ENCODE measurements around the gene CYB561D2.

DNA sequence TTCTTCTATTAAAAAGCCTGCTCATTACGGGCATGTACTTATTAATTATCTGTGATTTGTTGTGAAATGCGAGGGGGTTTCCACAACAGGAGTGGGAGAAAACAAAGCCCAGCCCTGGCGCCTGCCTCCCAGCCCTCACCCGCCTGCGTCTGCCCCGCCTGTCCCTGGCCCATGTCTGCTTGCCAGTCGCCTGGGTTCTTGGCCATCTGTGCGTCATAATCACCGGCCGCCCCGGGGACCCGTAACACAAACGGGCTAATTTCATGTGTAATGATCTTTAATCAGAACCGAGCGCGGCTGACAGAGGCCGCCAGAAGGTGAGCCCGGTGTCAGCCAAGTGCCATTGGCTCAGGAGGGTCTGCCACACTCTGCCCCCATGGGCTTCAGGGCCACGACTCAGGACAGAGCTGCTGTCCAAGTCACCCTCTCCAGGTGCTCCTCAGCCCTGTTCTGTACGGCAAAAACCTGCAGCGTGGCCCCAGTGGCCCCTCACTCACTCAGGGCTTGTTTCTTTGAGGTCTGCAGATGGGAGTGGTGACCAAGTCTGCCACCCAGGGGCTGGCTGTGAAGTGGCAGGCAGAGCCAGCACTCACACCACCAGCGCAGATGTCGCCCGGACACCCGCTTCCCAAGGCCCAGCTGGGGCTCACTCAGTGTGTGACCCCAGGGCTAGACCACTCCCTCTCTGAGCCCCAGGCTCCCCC lies 37.5 kb downstream of the CYB561D2 start:
- TF ChIP-seq, protein P1, sequence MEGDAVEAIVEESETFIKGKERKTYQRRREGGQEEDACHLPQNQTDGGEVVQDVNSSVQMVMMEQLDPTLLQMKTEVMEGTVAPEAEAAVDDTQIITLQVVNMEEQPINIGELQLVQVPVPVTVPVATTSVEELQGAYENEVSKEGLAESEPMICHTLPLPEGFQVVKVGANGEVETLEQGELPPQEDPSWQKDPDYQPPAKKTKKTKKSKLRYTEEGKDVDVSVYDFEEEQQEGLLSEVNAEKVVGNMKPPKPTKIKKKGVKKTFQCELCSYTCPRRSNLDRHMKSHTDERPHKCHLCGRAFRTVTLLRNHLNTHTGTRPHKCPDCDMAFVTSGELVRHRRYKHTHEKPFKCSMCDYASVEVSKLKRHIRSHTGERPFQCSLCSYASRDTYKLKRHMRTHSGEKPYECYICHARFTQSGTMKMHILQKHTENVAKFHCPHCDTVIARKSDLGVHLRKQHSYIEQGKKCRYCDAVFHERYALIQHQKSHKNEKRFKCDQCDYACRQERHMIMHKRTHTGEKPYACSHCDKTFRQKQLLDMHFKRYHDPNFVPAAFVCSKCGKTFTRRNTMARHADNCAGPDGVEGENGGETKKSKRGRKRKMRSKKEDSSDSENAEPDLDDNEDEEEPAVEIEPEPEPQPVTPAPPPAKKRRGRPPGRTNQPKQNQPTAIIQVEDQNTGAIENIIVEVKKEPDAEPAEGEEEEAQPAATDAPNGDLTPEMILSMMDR (IDR thresholded peaks at IDR 0.05), result no peak
- TF ChIP-seq EP300 (IDR thresholded peaks at IDR 0.05) (no peak), POLR2A (IDR thresholded peaks at IDR 0.05) (no peak), POLR2AphosphoS5 (IDR thresholded peaks at IDR 0.05) (no peak)

Data from upper lobe of left lung (tissue), 4 donors.